MCF 10A (cell line): ENCODE data around the gene MTERF4. TPM values are rescaled to one million over a fixed set of nuclear protein-coding genes. Genes with fewer than 3 reads are reported as not detected.
A peak's percentile ranks its signal among the peaks of the same experiment; 100 is the strongest.

Experiments used
- Bru-seq: library from RNA; stranded (reverse); fragments of 400-500 nt; gene quantifications from one replicate; lab custom pipeline; 2021; lab: Mats Ljungman, UMichigan
- BruChase-seq, 2 experiments: library from RNA; stranded (reverse); fragments of 400-500 nt; gene quantifications; one replicate each; lab custom pipeline; 2021; lab: Mats Ljungman, UMichigan
- BruUV-seq: library from RNA; stranded (reverse); fragments of 400-500 nt; replicated peaks from 2 replicates; lab custom pipeline; 2021; lab: Mats Ljungman, UMichigan
- CTCF ChIA-PET: fragments of 300-600 bp; sonication (Branson Sonifier 250); formaldehyde crosslinking; extraction: SDS; loops from one replicate; lab custom pipeline; 2021; ENCODE audit warnings: antibody characterized with exemption, inconsistent platforms; lab: Yijun Ruan, JAX
- POLR2A ChIA-PET: fragments of 300-600, 350-650 bp; sonication (Branson Sonifier 250); formaldehyde crosslinking; extraction: SDS; loops from one replicate; lab custom pipeline; 2020; ENCODE audit warnings: antibody characterized with exemption, inconsistent platforms; lab: Yijun Ruan, JAX
- DNase-seq: peaks from one replicate; pipeline ENCODE4 v3.0.0-alpha.2; 2018; ENCODE audit not compliant: unreplicated experiment
- H3K27ac Mint-ChIP-seq: one replicate; pipeline ENCODE4 v1.8.0; 2022; ENCODE audit warnings: mild to moderate bottlenecking, low read depth, mixed read lengths; ENCODE audit not compliant: unreplicated experiment
- H3K27me3 Mint-ChIP-seq: one replicate; pipeline ENCODE4 v1.8.0; 2022; ENCODE audit warnings: mixed read lengths; ENCODE audit not compliant: insufficient read depth, unreplicated experiment
- H3K36me3 Mint-ChIP-seq: one replicate; pipeline ENCODE4 v1.8.0; 2022; ENCODE audit warnings: mild to moderate bottlenecking, moderate library complexity, mixed read lengths; ENCODE audit not compliant: insufficient read depth, unreplicated experiment
- H3K4me1 Mint-ChIP-seq: one replicate; pipeline ENCODE4 v1.8.0; 2022; ENCODE audit warnings: mixed read lengths; ENCODE audit not compliant: insufficient read depth, unreplicated experiment
- H3K4me3 Mint-ChIP-seq: one replicate; pipeline ENCODE4 v1.8.0; 2022; ENCODE audit warnings: mild to moderate bottlenecking, moderate library complexity, mixed read lengths; ENCODE audit not compliant: unreplicated experiment
- H3K9me3 Mint-ChIP-seq: one replicate; pipeline ENCODE4 v1.8.0; 2022; ENCODE audit warnings: mixed read lengths; ENCODE audit not compliant: unreplicated experiment
- intact Hi-C: fragments of 100-400 bp; cut with micrococcal nuclease; formaldehyde crosslinking; loops from 2 replicates; pipeline ENCODE4 v1.14.1; 2022
- long read RNA-seq: library from polyadenylated mRNA; stranded (forward); transcript quantifications from one replicate; pipeline ENCODE4 v2.0.0, GENCODE V29; 2022
- total RNA-seq: library from RNA; stranded (reverse); gene quantifications from 2 replicates; pipeline ENCODE4 v1.2.3, GENCODE V29; 2022
- TF ChIP-seq, protein P1 (sequence below): fragments of 200-600 bp; IDR thresholded peaks from one replicate; pipeline ENCODE4 v1.8.0; 2022; ENCODE audit warnings: antibody characterized with exemption, mild to moderate bottlenecking; ENCODE audit not compliant: unreplicated experiment

Gene MTERF4, protein sequence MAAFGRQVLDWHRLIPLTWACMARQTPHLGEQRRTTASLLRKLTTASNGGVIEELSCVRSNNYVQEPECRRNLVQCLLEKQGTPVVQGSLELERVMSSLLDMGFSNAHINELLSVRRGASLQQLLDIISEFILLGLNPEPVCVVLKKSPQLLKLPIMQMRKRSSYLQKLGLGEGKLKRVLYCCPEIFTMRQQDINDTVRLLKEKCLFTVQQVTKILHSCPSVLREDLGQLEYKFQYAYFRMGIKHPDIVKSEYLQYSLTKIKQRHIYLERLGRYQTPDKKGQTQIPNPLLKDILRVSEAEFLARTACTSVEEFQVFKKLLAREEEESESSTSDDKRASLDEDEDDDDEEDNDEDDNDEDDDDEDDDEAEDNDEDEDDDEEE
- total RNA-seq (29.9 and 34.3 TPM in 2 replicates), Bru-seq, nascent RNA (percentile 83 among the genes with signal in this experiment), BruChase-seq, experiment 1, labeled RNA remaining after a 6-hour chase (percentile 85 among the genes with signal in this experiment), BruChase-seq, experiment 2, labeled RNA remaining after a 2-hour chase (percentile 90 among the genes with signal in this experiment)
- long read RNA-seq, transcript MTERF4-202 (4 exons, 1,637 nt), result major isoform, 29 of 63 reads
- long read RNA-seq, partial matches to known transcripts, result 7 of 63 reads
- long read RNA-seq, other reads (novel, unspliced or antisense), result 19 of 63 reads

DNA sequence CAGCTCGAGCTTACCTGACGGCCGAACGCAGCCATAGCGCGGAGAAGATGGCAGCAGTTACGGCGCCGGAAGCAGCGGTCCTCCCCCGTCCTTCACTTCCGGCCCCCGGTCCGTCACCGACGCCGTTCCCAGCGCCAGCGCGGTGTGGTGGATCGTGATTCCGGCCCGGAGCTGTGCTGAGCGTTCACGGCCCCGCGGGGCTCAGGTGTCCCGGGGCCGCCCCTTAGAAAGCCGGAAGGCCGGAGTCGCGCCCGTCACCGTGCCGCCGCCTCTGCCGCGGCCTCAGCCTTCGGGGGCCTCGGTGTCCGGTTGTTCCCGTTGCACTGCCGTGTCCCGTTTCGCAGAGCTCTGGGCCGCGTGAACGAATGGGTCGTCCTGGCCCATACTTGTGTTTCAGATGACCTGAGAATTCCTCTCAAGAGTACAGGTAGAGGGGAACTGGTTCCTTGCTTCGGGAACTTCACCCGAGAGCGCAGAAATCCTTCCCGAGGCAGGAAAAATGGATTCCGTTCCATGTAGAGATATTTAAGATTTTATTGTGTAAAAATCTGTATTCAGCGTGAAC is at the start of gene MTERF4:
TSS of gene MTERF4 (minus strand) at position 49 of the 565 bp plus-strand sequence. CDS start at position 35, 14 bp downstream.
- ChIA-PET POLR2A (interaction anchor here (0.5 to 4.4 kb wide), 27 partner anchors 9 to 541 kb away, joined by 3 to 38 read pairs (median 4); partner anchors contain the start of genes ATG4B, CAPN10, DUSP28 and PASK), CTCF (interaction anchor here (1.0 kb wide), 1 partner anchor 17 kb away, joined by 3 read pairs; no protein-coding TSS in a partner anchor)
- peak within 1 kb of the TSS; percentile 92 for H3K27ac Mint-ChIP-seq
- TF ChIP-seq, protein P1, sequence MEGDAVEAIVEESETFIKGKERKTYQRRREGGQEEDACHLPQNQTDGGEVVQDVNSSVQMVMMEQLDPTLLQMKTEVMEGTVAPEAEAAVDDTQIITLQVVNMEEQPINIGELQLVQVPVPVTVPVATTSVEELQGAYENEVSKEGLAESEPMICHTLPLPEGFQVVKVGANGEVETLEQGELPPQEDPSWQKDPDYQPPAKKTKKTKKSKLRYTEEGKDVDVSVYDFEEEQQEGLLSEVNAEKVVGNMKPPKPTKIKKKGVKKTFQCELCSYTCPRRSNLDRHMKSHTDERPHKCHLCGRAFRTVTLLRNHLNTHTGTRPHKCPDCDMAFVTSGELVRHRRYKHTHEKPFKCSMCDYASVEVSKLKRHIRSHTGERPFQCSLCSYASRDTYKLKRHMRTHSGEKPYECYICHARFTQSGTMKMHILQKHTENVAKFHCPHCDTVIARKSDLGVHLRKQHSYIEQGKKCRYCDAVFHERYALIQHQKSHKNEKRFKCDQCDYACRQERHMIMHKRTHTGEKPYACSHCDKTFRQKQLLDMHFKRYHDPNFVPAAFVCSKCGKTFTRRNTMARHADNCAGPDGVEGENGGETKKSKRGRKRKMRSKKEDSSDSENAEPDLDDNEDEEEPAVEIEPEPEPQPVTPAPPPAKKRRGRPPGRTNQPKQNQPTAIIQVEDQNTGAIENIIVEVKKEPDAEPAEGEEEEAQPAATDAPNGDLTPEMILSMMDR, result no peak
- peak; percentile 88 for DNase-seq
- BruUV-seq, result no TSS peak
- H3K4me1 Mint-ChIP-seq, result peaks cover 11% of the 10 kb centered on the region
- peaks cover 26% of the 10 kb centered on the region for H3K36me3 Mint-ChIP-seq
- intact Hi-C loops, result loop anchor here (2.0 kb wide), 1 partner anchor 46 kb away; the partner anchor contains the start of gene PASK
- H3K9me3 Mint-ChIP-seq, result no peaks in the 10 kb centered on the region
- H3K4me3 Mint-ChIP-seq, result peak within 1 kb of the TSS; percentile 94
- no peaks in the 10 kb centered on the region for H3K27me3 Mint-ChIP-seq

DNA sequence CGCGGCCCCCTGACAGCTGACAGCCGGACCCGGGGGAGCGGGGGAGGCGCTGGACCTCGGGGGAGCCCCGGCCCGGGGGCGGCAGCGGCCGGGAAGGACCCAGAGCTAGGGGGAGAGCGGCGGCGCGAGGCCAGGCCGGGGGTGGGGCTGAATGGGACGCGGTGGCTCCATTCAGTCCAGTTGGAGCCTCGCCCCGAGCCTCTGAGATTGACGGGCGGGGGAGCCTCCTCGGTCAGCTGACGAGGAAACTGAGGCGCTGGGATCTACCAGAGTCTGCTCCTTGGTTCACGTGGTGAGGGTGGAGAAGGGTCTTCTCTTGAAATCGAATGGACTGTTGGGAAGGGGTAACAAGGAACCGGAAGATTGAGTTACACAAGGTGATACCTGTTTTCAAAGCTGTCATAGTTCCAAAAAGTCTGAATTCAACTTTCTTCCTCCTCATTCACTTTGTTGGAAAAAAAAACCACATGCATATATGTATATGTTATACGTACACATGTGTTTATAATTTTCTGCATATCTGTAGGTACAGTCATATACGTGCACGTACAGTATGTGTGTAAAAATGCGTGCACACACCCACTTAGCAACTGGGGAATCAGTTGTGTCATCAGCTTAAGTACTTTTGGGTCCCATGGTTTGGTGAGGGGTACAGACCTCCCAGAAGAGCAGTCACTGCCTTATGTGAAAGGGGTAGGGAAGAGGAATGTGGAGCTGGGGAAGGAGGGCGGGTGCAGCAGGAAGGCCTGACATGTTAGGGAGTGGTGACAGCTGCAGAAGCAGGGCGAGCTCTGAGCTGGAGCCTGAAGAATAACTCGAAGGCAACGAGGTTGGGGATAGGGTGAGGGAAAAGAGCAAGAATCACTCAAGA is 48.8 kb upstream of the MTERF4 start:
- peaks cover 30% of the 10 kb centered on the region for H3K4me1 Mint-ChIP-seq
- TF ChIP-seq, protein P1, result no peak
- ChIA-PET CTCF (interaction anchor here (0.7 to 1.1 kb wide), 3 partner anchors 18 to 185 kb away, joined by 3 to 4 read pairs (median 3); partner anchors contain the start of genes HDLBP and SEPTIN2), POLR2A (interaction anchor here (0.7 to 3.0 kb wide), 12 partner anchors 12 to 358 kb away, joined by 3 to 38 read pairs (median 4); partner anchors contain the start of genes HDLBP and MTERF4)
- no peaks in the 10 kb centered on the region for H3K27me3 Mint-ChIP-seq
- peaks cover 19% of the 10 kb centered on the region for H3K36me3 Mint-ChIP-seq
- H3K9me3 Mint-ChIP-seq, result no peaks in the 10 kb centered on the region
- intact Hi-C loops, result no loop called here
- BruUV-seq, result no TSS peak
- peak overlapping the region; percentile 95 for H3K4me3 Mint-ChIP-seq
- H3K27ac Mint-ChIP-seq, result peak overlapping the region; percentile 79
- DNase-seq, result no peak

DNA sequence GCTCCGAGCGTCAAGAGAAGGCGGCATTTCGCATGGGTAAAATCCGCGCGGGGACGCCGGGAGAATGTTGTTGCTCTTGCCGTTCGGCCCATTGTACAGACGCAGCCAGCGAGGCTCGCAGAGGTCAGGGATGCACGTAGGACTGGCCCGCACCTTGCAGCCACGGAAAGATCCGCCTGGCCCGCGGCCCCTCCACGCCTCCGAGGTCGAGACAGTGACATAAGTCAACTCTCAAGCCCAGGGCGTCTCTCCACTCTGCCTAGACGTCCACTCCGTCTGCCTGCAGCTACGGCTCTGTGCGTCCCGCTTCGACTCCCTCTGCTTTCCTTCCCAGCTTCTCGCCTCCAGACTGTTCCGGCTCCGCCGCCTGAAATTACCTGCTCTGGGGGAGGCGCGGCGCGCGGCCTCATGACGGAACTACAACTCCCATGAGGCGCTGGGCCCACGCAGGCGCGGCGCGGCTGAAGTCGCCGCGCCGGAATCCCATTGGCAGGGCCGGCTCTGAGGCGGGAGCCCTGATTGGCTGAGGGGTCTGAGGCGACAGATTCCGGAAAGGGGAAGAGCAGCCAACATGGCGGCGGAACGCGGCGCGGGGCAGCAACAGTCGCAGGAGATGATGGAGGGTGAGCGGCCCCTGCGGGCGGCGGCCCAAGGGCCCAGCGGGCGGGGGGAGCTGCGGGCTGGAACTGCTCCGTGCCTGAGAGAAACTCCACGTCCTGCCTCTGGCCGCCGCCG is 48.0 kb upstream of the MTERF4 start, which contains the start of gene PPP1R7:
TSS of gene PPP1R7 (plus strand) at position 543 of the 735 bp plus-strand sequence. CDS start at position 572, 29 bp downstream.
- no peaks in the 10 kb centered on the region for H3K9me3 Mint-ChIP-seq
- peaks cover 19% of the 10 kb centered on the region for H3K36me3 Mint-ChIP-seq
- TF ChIP-seq, protein P1, result no peak
- BruUV-seq, result no TSS peak
- H3K4me3 Mint-ChIP-seq, result peak within 1 kb of the TSS; percentile 95
- H3K27ac Mint-ChIP-seq, result peak within 1 kb of the TSS; percentile 79
- peaks cover 30% of the 10 kb centered on the region for H3K4me1 Mint-ChIP-seq
- peak; percentile 94 for DNase-seq
- CTCF ChIA-PET, result interaction anchor here (0.6 to 1.1 kb wide), 4 partner anchors 165 to 592 kb away, joined by 3 to 8 read pairs (median 4); partner anchors contain the start of genes HDLBP and SEPTIN2
- H3K27me3 Mint-ChIP-seq, result no peaks in the 10 kb centered on the region
- intact Hi-C loops, result loop anchor here (2.0 to 5.0 kb wide), 2 partner anchors 47 to 298 kb away; partner anchors contain the start of gene MTERF4
- POLR2A ChIA-PET, result interaction anchor here (0.6 to 3.0 kb wide), 21 partner anchors 9 to 1137 kb away, joined by 3 to 38 read pairs (median 3); partner anchors contain the start of genes DTYMK, FARP2 and MTERF4
